Measurements from ENCODE around the gene INO80C. TPM values are rescaled to one million over a fixed set of nuclear protein-coding genes. Genes with fewer than 3 reads are reported as not detected.

Gene INO80C
- polyA plus RNA-seq, 1 donor, result 31.2 TPM

- H3K36me3 ChIP-seq (ENCODE audit: control insufficient read depth, insufficient read depth, low read length), result no peaks in the 10 kb centered on the region
- no peaks in the 10 kb centered on the region for H3K27me3 ChIP-seq (ENCODE audit: control insufficient read depth, insufficient read depth, low read length)
- 80% methylated on average over 1 of the region's 1 CpG for whole genome bisulfite sequencing (ENCODE audit: insufficient coverage, low lambda C conversion rate)
- H3K4me3 ChIP-seq (ENCODE audit: low read length), result no peak overlapping the region
- no peaks in the 10 kb centered on the region for H3K9me3 ChIP-seq (ENCODE audit: control insufficient read depth, low read depth, low read length)
- no peak for DNase-seq
- no peak overlapping the region for H3K27ac ChIP-seq (ENCODE audit: low read length)
- H3K4me1 ChIP-seq (ENCODE audit: control insufficient read depth, insufficient read depth, low read length), result no peaks in the 10 kb centered on the region
These were observed 65.2 kb downstream of the INO80C start for GRCh38 chr18:35432565-35433001.

GRCh38 chr18:35431374-35431741 is 66.4 kb downstream of the INO80C start:
- H3K9me3 ChIP-seq (ENCODE audit: control insufficient read depth, low read depth, low read length), result no peaks in the 10 kb centered on the region
- H3K4me3 ChIP-seq (ENCODE audit: low read length), result no peak overlapping the region
- no peak overlapping the region for H3K27ac ChIP-seq (ENCODE audit: low read length)
- no peaks in the 10 kb centered on the region for H3K36me3 ChIP-seq (ENCODE audit: control insufficient read depth, insufficient read depth, low read length)
- WGBS (ENCODE audit: insufficient coverage, low lambda C conversion rate), result 100% methylated on average over 1 of the region's 6 CpGs
- H3K4me1 ChIP-seq (ENCODE audit: control insufficient read depth, insufficient read depth, low read length), result no peaks in the 10 kb centered on the region
- no peaks in the 10 kb centered on the region for H3K27me3 ChIP-seq (ENCODE audit: control insufficient read depth, insufficient read depth, low read length)
- DNase-seq, result no peak

GRCh38 chr18:35430721-35431373 is 66.9 kb downstream of the INO80C start:
- no peak for DNase-seq
- H3K4me1 ChIP-seq (ENCODE audit: control insufficient read depth, insufficient read depth, low read length), result no peaks in the 10 kb centered on the region
- WGBS (ENCODE audit: insufficient coverage, low lambda C conversion rate), result 100% methylated on average over 2 of the region's 4 CpGs

GRCh38 chr18:35426786-35427185 is 71.0 kb downstream of the INO80C start:
- H3K4me1 ChIP-seq (ENCODE audit: control insufficient read depth, insufficient read depth, low read length), result no peaks in the 10 kb centered on the region
- no peaks in the 10 kb centered on the region for H3K9me3 ChIP-seq (ENCODE audit: control insufficient read depth, low read depth, low read length)
- H3K27ac ChIP-seq (ENCODE audit: low read length), result no peak overlapping the region
- 60% methylated on average over 1 of the region's 5 CpGs for WGBS (ENCODE audit: insufficient coverage, low lambda C conversion rate)
- H3K4me3 ChIP-seq (ENCODE audit: low read length), result no peak overlapping the region
- no peaks in the 10 kb centered on the region for H3K27me3 ChIP-seq (ENCODE audit: control insufficient read depth, insufficient read depth, low read length)
- no peaks in the 10 kb centered on the region for H3K36me3 ChIP-seq (ENCODE audit: control insufficient read depth, insufficient read depth, low read length)
- DNase-seq, result no peak

More at GRCh38 chr18:35430721-35431373, 66.9 kb downstream of the INO80C start:
- Histone ChIP-seq H3K27me3 (ENCODE audit: control insufficient read depth, insufficient read depth, low read length) (no peaks in the 10 kb centered on the region), H3K36me3 (ENCODE audit: control insufficient read depth, insufficient read depth, low read length) (no peaks in the 10 kb centered on the region), H3K27ac (ENCODE audit: low read length) (no peak overlapping the region), H3K9me3 (ENCODE audit: control insufficient read depth, low read depth, low read length) (no peaks in the 10 kb centered on the region), H3K4me3 (ENCODE audit: low read length) (no peak overlapping the region)

GRCh38 chr18:35424356-35424755 is 73.4 kb downstream of the INO80C start:
- H3K27ac ChIP-seq (ENCODE audit: low read length), result no peak overlapping the region
- no peak for DNase-seq
- no peaks in the 10 kb centered on the region for H3K4me1 ChIP-seq (ENCODE audit: control insufficient read depth, insufficient read depth, low read length)
- no peaks in the 10 kb centered on the region for H3K27me3 ChIP-seq (ENCODE audit: control insufficient read depth, insufficient read depth, low read length)
- peaks cover 2% of the 10 kb centered on the region for H3K9me3 ChIP-seq (ENCODE audit: control insufficient read depth, low read depth, low read length)
- no peak overlapping the region for H3K4me3 ChIP-seq (ENCODE audit: low read length)
- WGBS (ENCODE audit: insufficient coverage, low lambda C conversion rate), result 100% methylated on average over 2 of the region's 3 CpGs
- H3K36me3 ChIP-seq (ENCODE audit: control insufficient read depth, insufficient read depth, low read length), result no peaks in the 10 kb centered on the region

- H3K27me3 ChIP-seq (ENCODE audit: control insufficient read depth, insufficient read depth, low read length), result no peaks in the 10 kb centered on the region
- no peak overlapping the region for H3K4me3 ChIP-seq (ENCODE audit: low read length)
- H3K9me3 ChIP-seq (ENCODE audit: control insufficient read depth, low read depth, low read length), result peaks cover 5% of the 10 kb centered on the region
- H3K4me1 ChIP-seq (ENCODE audit: control insufficient read depth, insufficient read depth, low read length), result no peaks in the 10 kb centered on the region
- no peak overlapping the region for H3K27ac ChIP-seq (ENCODE audit: low read length)
- no peak for DNase-seq
- no CpG with 5 or more reads among the region's 3 CpGs for WGBS (ENCODE audit: insufficient coverage, low lambda C conversion rate)
- H3K36me3 ChIP-seq (ENCODE audit: control insufficient read depth, insufficient read depth, low read length), result no peaks in the 10 kb centered on the region
These were observed 75.5 kb downstream of the INO80C start for GRCh38 chr18:35422237-35422636.

GRCh38 chr18:35418610-35419009 is 79.2 kb downstream of the INO80C start:
- Histone ChIP-seq H3K4me1 (ENCODE audit: control insufficient read depth, insufficient read depth, low read length) (no peaks in the 10 kb centered on the region), H3K27me3 (ENCODE audit: control insufficient read depth, insufficient read depth, low read length) (no peaks in the 10 kb centered on the region), H3K9me3 (ENCODE audit: control insufficient read depth, low read depth, low read length) (peaks cover 8% of the 10 kb centered on the region), H3K4me3 (ENCODE audit: low read length) (no peak overlapping the region), H3K36me3 (ENCODE audit: control insufficient read depth, insufficient read depth, low read length) (no peaks in the 10 kb centered on the region), H3K27ac (ENCODE audit: low read length) (no peak overlapping the region)
- no peak for DNase-seq
- 100% methylated on average over 2 of the region's 4 CpGs for WGBS (ENCODE audit: insufficient coverage, low lambda C conversion rate)

Other genes starting within 250 kb of the INO80C start
- 44.8 TPM for gene ZSCAN30, start 207.7 kb downstream of the INO80C start, polyA plus RNA-seq
- gene ZNF24, start 153.5 kb downstream of the INO80C start, polyA plus RNA-seq, result 48.7 TPM
- 2.8 TPM for gene ZNF396, start 120.6 kb downstream of the INO80C start, polyA plus RNA-seq
- gene GALNT1, start 83.8 kb upstream of the INO80C start, polyA plus RNA-seq, result 124 TPM

Data from large intestine (tissue), 3 donors.